GM21447 (cell line): ENCODE data around the gene OR2A1.
"Not testable (repeated sequence)": the region's sequence is repeated elsewhere in the genome, so short reads cannot be mapped to it uniquely, and the experiment has no call there.

Source experiments
- ATAC-seq: cut with Tn5 transposase; IDR thresholded peaks from one replicate; pipeline ENCODE4 v1.9.1; 2021; ENCODE audit not compliant: unreplicated experiment

OR2A1 gene, protein sequence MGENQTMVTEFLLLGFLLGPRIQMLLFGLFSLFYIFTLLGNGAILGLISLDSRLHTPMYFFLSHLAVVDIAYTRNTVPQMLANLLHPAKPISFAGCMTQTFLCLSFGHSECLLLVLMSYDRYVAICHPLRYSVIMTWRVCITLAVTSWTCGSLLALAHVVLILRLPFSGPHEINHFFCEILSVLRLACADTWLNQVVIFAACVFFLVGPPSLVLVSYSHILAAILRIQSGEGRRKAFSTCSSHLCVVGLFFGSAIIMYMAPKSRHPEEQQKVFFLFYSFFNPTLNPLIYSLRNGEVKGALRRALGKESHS

GRCh38 chr7:144311872-144312469 is at the start of gene OR2A1:
Gene OR2A1, plus strand, starts transcription at chr7:144312419. Its CDS starts 5,706 bp downstream, at chr7:144318125.
- not testable (repeated sequence) for ATAC-seq

GRCh38 chr7:144264692-144265091 is 47.5 kb upstream of the OR2A1 start, which contains the start of gene OR2A7:
Gene OR2A7, minus strand, starts transcription at chr7:144264792. Its CDS starts 5,164 bp downstream, at chr7:144259628.
- not testable (repeated sequence) for ATAC-seq

- ATAC-seq: not testable (repeated sequence)
Observed at GRCh38 chr7:144269188-144269587, 43.0 kb upstream of the OR2A1 start, which contains the start of gene CTAGE8. Gene CTAGE8, minus strand, starts transcription at chr7:144269288. Its CDS starts 38 bp downstream, at chr7:144269250.

DNA sequence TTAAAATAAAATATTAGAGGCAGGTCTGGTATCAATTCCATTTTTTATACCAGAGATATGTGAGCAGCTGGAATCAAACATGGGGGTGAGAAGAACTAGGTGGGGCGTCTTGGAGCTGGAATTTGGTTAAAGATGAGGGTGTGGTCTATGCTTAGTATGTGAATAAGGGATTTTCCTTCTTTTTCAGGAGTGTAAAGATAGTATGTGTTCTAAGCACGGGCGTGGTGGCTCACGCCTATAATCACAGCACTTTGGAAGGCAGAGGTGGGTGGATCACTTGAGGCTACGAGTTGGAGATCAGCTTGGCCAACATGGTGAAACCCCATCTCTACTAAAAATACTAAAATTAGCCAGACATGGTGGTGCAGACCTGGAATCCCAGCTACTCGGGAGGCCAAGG is 36.9 kb upstream of the OR2A1 start:
- ATAC-seq: not testable (repeated sequence)

- not testable (repeated sequence) for ATAC-seq
Observed at GRCh38 chr7:144280010-144280409, 32.2 kb upstream of the OR2A1 start.

DNA sequence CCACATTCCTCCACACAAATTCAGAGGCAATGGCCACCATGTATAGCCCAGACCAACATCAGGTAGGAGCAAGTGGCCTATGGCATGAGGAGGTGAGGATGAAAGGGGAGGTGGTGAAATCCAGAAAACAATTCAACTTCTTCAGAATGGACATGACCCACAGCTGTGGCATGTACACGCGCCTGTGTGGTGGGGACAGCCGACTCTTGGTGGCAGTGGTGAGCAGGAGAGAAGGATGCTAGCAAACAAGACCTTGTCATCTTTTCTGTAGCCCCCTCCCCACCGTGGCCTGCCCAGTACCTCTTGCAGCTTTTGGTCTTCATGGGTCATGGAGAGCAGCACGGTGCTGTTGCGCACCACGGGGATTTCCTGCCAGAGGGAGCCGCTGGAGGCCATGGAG is 30.2 kb upstream of the OR2A1 start:
- ATAC-seq: not testable (repeated sequence)

DNA sequence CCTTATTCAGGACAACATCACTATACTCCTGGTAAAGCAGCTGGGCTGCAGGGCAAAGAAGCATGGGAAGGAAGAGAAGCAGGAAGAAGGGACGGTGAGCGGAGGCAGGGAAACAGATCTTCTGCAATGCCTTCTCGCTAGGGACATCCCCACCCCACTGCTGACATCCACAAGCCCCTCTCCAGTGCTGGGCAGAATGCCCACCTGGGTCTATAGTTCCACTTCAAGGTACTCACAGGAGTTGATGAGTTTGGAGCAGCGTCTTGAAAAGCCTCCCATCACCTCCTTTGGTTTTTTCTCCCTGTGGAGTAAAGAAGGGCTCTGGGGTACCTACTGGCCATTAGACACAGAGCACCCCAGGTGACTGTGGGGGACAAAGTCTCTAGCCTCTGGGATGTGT is 29.7 kb upstream of the OR2A1 start:
- ATAC-seq: not testable (repeated sequence)

- ATAC-seq: not testable (repeated sequence)
Observed at GRCh38 chr7:144283716-144284115, 28.5 kb upstream of the OR2A1 start.

GRCh38 chr7:144287171-144287784 is 24.9 kb upstream of the OR2A1 start:
- not testable (repeated sequence) for ATAC-seq

DNA sequence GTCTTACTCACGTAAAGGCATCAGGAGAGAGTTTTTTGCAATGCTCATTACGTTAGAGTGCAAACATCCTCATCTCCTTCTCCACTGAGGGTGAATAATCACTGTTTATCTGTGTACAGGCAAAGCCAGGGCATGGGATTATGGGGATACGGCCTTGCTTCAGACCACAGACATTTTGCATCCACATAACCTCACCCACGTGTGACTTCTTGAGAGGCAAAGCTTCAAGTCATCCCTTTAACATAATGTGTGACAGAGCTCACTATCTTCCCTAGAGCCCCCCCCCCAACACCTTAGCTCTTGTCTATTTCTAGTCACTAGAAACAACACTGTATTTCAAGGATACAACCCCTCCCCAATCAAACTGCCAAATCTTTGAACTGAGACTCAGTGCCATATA is 20.6 kb upstream of the OR2A1 start:
- not testable (repeated sequence) for ATAC-seq

- ATAC-seq: not testable (repeated sequence)
Observed at GRCh38 chr7:144292384-144293161, 19.6 kb upstream of the OR2A1 start.

- ATAC-seq: peak; percentile 69
Observed at GRCh38 chr7:144293794-144294499, 18.3 kb upstream of the OR2A1 start.

DNA sequence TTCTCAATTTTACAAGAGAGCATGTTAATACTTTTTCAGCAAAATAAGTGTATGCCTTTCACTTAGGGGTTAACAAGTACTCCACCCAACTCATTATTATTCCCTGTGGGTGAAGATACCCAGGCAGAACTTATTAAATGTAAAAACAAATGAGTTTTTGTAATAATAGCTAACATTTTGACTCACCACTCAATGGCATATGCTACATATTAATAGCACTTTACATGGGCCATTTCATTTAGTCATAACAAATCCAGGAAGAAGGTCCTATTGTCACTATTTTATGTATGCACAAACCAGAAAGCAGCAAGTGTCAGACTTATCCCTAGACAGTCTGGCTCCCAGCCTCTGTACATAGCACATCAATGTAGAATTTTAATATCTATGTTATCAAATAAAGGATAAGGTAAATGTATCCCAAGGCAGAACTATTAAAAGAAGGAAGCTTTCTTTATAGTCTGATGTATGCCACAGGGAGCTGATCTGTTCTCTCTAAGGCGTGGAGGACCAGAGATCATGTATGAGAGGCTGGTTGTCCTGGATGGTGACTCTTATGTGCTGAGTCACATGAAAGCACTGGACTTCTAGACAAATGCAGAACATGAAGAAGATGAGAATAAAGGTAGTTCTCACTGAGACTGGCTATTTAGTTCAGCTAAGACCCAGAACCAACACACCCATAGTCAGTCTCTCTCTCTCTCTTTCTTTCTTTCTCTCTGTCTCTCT is 9.5 kb upstream of the OR2A1 start:
- peak; percentile 37 for ATAC-seq

DNA sequence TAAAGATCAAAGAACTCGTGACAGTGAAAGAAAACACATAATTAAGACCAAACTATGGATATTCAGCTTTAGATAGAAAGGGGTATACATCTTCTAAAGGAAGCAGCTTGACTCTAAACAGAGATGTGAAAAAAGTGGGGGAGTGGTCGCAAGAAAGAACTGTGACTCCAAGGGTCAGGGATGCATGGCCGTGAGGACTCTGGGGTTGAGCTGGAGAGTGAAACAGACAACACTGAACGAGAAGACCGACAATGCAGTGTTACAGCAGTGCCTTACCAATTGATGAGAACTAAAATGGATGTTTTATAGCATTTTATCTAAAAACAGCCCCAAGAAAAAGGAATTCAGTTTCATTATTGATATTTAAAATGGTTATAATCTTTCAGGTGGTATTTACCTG is 8.6 kb upstream of the OR2A1 start:
- not testable (repeated sequence) for ATAC-seq

GRCh38 chr7:144305156-144305555 is 7.1 kb upstream of the OR2A1 start:
- not testable (repeated sequence) for ATAC-seq

DNA sequence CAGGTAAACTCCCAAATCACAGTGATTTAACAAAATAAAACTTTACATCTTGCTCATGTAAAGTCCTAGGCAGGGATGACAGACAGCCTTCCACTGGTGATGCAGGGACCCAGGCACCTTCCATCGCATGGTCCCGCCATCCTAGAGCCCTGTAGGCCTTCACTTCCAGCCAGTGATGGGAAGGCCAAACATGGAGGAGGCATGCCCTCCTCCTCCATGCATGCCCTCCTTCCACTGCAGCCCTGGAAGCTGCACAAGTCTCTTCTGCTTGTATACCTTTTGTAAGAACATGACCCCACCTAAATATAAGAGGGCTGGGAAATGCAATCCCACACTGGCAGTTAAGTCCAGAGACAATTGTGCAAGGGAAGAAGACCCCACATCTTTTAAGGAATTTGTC is 2.5 kb upstream of the OR2A1 start:
- not testable (repeated sequence) for ATAC-seq

DNA sequence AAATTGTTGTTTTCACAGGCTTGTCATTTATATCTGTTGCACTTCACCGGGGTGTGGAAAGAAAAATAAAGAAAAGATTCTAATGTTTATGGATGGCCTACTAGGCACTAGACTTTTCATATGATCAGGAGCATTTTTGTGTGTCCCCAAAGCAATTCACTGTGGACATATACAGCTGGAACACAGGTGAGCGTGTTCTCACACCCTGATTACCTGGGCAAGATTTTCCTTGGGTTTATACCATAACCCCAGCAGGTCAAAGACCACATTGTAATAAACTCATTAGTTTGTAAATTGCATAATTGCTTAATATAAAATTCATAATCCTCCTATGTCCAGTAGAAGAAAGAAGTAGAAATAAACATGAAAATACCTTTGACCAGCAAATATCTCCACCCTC is 1.0 kb upstream of the OR2A1 start:
- ATAC-seq: not testable (repeated sequence)

DNA sequence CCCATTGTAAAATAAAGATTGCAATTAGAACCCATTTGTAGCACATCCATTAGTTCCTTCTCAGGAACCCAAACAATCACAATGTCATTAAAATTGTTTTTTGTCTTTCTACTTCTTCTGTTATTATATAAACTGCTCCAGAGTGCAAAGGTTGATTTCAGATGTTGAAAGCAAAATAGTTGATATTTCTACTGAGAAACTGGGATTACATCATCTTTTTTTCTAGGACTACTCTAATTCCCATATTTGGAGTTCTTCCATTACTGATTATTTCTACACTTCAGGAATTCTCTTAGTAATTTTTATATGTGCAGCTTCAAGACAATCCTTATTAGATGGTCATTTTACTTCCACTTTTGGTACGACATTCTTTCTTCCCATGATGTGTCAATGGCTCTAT is 5.3 kb downstream of the OR2A1 start:
- ATAC-seq: not testable (repeated sequence)

- not testable (repeated sequence) for ATAC-seq
Observed at GRCh38 chr7:144319547-144319946, 7.3 kb downstream of the OR2A1 start.
